Measurements from ENCODE around the gene SEPTIN3.

SEPTIN3 gene

DNA sequence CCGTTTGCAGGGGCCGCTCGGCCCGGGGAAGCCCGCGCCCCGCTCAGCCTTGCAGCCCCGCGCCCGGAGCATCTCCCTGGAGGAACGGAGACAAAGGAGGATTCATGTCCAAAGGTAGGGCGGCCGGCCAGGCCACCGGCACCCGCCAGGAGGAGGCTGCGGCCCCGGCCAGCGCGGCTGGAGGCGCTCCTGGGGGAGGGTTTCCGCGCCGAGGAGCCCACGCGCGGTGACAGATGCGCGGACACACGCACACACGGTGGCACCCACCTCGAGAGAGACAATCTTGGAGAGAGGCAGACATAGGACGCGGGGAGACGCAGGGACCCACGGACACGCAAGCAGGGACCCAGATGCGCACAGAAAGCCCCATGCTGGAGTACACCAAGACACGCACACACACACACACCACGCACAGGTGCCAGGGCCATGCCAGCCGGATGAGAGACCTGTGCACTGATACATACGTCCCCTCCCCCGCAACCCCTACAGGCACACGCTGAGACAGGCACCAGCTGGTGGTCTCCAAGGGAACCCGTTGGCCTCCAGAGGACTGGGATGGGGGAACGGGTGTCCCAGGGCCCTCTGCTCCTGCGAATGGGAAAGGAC is 7.8 kb downstream of the SEPTIN3 start:
- no peak for DNase-seq

DNA sequence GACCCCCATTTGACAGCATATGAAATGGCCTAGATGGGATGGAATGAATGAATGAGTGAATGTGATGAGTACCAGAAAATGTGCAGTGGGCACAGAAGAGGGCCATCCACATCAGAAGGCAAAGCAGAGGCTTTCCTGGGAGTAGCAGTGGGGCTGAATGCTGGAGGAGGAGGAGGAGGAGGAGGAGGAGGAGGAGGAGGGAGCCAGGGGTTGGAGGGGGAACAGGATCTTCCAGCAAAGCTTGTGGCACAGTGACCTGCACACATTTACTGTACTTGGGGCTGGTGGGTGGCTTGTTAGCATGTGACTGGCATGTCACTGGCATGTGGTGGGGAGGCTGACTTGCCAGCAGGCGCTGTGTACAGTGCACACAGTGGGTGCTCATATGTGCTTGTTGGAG is 9.5 kb downstream of the SEPTIN3 start:
- no peak for DNase-seq

DNA sequence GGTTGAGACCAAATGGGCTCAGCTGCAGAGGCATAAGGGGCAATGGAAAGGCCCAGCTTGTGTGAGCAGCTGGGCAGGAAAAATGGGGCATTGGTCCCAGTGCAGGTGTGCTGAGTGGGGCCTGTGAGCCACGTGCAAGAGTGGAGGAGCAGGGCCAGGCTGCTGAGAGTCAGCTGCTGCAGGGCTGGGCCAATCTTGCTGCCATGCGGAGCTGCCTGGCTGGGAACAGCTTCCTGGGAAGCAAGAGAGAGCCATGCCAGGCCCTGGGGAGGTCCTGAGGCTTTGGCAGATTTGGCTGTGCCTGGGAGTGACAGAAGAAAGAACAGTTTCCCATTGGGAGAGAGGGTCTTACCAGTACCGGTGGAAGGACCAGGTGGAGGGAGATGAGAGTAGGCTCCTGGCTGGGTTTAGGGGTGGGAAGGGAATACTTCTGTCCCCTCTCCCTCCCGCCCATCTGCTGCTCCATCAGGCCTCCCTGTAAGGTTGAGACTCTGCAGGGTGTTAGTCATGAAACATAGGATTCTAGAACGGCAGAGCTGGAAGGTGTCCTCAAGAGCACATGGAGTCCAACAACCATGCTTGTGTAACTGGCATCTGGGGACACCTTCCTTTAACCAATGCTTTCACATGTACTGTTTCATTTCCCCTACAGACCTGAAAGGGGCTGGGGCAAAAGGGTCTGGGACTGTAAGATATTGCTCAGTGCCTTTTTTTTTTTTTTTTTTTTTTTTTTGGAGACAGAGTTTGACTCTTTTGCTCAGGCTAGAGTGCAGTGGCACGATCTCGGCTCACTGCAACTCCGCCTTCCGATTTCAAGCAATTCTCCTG is 10.4 kb downstream of the SEPTIN3 start:
- peak; percentile 55 for DNase-seq

DNA sequence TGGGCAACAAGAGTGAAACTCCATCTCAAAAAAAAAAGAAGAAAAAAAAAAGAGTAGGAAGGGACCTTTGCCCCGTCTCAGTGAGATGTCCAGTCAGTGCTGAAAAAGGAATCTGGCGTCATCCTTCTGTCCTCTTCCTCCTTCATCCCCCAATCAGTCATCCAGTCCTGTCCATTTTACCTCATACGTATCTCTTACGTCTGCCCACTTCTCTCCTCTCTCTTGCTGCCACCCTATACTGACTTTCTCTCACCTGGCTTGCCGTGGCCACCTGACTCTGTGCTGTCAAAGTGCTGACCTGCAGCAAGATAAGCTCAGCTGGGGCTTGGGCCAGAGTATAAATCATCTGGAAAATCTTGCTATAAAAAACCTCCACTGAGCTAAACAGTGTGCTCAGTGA is 13.6 kb downstream of the SEPTIN3 start:
- no peak for DNase-seq

DNA sequence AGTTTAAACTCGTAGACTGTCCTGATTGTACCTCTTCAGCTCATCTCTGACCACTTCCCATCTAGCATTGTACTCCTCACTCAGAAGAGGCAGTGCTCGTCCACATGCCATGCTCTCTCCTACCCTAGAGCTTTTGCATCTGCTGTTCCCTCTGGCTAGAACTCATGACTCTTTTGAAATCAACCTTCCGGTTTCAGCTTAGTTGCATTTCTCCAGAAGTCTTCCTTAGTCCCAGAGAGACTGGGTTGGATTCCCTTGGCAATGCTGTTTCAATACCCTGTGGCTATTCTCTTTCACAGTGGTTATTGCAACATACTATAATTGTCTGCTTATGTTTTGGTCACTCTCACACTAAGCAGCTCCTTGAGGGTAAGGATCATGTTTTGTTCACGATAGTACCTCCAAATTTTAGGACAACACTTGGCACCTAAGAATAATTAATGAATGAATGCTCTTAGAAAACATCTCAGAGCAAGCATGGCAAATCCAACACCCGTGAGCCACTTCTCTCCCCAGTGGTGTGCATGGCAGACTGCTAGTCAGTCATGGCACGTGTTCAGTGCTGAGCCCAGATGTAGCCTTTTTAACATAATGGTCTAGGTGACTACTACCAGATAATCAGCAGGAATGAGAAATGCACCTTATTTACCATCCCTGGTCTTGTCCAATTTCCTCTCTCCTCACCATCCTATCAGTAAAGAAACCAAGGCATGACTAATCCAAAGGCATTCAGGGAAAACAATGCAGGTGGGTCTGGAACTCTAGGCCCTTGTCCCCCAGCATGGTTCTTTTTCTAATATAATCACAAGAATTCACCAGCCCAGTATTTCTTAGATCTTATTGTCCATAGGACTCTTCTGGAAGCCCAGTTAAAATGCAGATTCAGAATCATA is 14.5 kb downstream of the SEPTIN3 start:
- no peak for DNase-seq

DNA sequence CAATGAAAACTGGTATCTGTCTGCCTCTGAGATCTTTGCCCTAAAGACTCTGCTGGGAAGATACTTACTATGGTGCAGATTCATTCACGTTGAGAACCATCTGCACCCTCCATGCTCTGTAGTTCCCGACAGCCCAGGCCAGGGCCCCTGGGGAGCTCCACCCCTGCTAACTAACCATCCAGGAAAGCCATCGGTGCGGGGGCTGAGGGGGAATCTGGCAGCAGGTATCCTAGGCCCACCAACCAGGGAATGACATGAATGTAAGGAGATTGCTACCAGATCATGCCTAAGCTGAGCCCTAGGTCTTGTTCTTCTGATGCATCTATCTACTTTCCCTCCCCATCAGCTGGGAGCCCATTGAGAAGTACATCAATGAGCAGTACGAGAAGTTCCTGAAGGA is 18.0 kb downstream of the SEPTIN3 start:
- DNase-seq: no peak

DNA sequence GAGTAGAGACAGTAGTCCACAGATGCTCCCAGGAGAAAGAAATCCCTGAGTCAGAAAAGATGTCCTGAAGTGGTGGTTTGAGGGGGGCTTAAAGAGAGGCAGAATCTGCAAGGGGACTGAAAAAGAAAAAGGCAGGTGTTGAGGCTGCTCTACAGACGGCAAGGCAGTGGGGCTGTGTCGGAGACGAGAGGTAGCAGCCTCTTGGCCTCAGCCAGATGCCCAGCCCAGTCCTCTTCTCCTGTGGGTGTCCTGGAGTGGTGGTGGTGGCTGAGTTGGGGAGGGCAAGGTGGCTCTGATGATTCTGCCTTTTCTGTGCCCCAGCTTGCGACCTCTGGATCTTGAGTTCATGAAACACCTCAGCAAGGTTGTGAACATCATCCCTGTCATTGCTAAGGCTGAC is 20.0 kb downstream of the SEPTIN3 start:
- DNase-seq: no peak

DNA sequence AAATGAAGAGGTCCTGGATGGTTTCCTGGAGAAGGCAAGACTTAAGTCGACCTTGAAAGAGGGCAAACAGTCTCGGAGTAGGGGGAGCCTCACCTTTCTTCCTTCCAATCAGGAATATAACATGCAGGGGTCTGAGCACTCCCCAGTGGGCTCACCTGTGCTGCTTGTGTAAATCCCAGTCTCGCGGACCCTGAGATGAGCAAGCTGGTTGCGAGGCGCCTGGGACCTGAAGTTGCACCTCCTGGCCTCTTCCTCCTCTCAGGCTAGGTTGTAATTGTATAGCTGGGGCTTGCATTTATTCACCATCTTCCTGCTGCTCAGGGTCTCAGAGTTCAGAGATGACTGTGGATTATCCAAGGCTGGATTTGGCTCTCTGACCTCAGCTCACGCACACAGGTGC is 21.9 kb downstream of the SEPTIN3 start:
- DNase-seq: no peak

DNA sequence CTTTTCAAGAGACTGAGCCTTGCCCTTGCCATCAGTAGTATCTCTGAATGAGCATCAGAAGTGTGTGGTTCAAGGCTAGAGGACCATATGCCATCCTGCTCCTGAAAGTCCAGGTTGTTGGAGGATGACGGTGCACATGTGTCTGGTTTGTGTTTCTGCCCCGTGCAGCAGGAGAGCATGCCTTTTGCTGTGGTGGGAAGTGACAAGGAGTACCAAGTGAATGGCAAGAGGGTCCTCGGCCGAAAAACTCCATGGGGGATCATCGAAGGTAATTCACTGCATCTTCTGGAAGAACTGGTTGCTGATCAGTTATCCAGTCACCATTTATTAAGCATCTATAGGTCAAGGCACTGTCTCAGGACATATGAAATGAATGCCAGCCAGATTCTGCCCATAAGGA is 23.3 kb downstream of the SEPTIN3 start:
- no peak for DNase-seq

DNA sequence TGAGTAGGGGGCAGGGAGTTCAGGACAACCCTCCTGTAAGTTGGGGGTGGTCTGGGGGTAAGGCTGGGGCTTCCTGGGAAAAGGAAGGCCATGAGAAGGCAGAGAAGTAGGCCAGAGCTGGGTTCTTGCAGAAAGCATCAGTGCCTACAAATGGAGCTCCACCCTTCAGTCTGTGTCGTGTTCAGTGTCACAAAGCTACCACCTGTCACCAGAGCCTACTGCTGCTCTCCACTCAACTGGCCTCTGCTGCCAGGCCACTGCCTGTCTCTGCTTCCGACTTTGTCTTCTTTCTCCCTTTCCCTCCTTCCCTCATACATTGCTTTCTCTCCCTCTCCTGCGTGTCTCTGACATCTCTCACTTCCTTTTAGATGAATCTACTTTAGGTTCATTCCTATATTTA is 26.0 kb downstream of the SEPTIN3 start:
- no peak for DNase-seq

DNA sequence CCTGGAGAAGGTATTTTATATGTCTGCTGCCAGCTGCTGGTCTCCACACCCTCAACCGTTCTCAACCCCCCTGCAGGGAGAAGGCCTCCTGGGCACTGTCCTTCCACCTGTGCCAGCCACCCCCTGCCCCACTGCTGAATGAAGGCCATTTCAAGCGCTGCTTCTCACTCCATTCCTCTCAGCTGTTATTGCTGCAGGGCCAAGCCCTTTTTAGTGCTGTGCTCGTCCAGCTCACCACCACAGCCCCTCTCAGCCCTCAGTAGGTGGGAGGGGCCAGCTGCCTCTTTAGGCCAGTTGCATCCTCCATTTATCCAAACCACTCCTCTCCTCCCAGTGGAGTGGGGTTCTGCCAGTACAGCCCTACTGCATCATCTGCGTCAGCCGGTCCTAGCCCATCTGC is 27.6 kb downstream of the SEPTIN3 start:
- no peak for DNase-seq

DNA sequence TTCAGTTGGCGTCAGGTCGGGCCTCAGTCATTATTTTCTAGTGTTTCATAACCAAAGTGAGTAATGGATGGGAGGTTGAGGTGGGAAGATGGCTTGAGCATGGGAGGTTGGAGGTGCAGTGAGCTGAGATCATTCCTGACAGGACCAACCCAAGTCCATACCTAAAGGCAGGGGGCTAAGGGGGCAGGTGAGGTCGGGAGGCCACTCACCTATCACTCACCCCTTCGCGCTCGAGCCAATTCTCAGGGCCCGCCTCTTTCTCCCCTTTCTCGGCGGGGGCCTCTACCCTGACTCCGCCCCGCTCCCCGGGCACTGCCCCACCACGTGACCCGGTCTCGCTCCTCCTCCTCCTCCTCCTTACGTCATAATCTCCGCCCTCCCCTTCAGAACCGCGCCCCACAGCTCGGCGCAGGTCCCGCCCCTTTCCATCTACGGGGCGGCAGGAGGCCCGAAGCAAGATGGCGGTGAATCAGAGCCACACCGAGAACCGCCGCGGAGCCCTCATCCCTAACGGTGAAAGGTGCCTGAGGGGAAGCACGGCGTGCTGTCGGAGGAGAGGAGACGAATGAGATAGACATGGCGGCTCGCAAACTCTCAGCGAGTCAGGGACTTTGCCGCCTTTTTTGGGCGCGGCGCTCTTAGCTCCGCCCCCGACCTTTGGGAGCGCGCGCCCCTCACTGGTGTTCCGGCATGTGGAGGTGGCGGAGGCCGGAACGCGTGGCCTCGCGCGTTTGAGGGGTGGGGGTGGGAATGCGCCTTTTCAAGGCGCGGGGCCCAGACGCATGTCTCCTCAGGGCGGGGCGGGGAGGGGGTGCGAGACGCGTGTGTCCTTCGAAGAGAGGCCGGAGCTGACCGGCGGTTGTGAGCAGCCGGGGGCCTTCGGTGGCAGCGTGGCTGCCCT is 29.4 kb downstream of the SEPTIN3 start, which contains the start of gene WBP2NL:
TSS of gene WBP2NL (plus strand) at position 428 of the 901 bp plus-strand sequence. CDS start at position 459, 31 bp downstream.
- DNase-seq: peak; percentile 9

DNA sequence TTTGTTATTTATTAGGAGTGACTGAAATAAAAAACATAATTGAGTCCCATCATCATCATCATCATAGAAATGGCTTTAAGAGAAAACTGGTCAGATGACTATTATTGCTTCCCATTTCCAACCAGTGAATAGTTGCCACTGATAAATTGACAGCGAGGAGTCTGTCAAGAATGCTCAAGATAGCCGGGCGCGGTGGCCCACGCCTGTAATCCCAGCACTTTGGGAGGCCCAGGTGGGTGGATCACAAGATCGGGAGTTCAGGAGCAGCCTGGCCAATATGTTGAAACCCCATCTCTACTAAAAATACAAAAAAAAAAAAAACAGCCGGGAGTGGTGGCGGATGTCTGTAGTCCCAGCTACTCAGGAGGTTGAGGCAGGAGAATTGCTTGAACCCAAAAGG is 31.2 kb downstream of the SEPTIN3 start:
- DNase-seq: no peak

DNA sequence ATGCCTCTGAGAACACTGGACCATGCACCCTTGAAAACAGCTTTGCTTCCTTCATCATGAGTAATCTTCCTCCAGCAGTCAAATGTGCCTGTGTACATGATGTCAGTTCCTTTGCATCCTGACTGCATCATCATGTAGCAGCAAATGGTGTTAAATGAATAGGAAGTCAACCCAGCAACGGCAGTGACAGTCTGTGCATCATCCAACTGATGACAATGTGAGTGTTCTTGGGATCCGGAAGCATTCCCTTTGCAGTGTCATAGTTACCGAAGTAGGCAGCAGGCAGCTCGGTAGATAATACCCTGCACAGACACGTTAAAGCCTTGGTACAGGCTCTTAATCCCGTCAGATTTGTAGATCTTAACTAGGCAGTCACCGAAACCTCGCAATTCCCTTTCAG is 31.9 kb downstream of the SEPTIN3 start:
- DNase-seq: no peak

DNA sequence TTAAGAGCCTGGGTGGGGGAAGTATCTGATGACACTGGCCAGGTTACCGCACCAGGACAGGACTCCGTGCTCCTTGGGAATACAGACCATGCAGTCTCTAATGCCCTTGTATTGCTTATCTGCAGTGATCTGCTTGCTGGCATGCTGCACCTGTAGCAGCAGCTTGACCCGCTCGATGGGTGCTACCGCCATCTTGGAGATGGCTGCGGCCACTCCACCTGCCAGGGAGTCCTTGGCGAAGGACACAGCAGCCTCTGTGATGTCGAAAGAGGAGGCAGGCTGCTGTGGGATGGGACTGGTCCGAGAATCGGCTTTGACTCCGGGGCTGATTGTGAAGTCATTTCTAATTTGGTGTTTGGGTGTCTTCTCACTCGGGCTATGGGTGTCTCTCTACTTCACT is 32.5 kb downstream of the SEPTIN3 start:
- no peak for DNase-seq

DNA sequence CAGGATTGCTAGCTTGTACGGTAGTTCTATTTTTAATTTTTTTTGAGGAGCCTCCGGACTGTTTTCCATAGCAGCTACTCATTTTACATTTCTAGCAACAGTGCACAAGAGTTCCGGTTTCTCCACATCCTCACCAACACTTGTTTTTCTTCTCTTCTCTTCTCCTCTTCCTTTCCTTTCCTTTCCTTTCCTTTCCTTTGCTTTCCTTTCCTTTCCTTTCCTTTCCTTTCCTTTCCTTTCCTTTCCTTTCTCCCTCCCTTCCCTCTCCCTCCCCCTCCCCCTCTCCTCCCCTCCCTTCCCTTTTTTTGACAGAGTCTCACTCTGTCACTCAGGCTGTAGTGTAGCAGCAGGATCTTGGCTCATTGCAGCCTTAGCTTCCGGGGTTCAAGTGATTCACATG is 38.7 kb downstream of the SEPTIN3 start:
- no peak for DNase-seq

DNA sequence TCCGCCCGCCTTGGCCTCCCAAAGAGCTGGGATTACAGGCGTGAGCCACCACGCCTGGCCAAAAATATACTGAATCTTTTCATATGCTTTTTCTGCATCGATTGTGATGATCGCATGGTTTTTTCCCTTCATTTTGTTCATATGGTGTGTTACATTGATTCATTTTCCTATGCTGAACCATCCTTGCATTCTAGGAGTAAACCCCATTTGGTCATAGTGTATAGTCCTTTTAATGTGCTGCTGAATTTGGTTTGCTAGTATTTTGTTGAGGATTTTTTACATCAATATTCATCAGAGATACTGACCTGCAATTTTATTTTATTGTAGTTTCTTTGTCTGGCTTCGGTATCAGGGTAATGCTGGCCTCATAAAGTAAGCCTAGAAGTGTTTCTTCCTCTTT is 41.5 kb downstream of the SEPTIN3 start:
- no peak for DNase-seq

DNA sequence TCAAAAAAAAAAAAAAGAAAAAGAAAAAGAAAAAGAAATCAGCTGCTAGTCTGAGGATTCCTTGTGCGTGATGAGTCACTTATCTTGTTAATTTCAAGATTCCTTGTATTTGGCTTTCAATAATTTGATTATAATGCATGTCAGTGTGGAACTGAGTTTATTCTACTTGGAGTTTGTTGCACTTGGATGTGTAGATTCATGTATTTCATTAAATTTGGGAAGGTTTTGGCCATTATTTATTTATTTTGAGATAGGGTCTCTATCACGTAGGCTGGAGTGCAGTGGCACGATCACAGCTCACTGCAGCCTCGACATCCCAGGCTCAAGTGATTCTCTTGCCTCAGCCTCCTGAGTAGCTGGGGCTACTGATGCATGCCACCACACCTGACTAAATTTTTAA is 44.1 kb downstream of the SEPTIN3 start:
- DNase-seq: no peak

DNA sequence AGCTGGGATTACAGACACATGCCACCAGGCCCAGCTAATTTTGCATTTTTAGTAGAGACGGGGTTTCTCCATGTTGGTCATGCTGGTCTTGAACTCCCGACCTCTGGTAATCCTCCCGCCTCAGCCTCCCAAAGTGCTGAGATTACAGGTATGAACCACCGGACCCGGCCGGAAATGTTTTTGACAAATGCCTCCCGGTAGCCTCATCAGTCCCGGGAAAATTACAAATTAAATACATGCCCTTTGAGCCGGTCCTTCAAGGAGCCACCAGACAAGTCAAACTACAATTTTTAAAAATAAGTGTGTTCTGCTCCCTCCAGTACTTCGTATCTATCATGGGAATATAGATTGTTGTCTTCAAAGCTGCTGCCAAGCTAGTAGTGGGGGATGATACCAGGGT is 46.9 kb downstream of the SEPTIN3 start:
- DNase-seq: no peak

DNA sequence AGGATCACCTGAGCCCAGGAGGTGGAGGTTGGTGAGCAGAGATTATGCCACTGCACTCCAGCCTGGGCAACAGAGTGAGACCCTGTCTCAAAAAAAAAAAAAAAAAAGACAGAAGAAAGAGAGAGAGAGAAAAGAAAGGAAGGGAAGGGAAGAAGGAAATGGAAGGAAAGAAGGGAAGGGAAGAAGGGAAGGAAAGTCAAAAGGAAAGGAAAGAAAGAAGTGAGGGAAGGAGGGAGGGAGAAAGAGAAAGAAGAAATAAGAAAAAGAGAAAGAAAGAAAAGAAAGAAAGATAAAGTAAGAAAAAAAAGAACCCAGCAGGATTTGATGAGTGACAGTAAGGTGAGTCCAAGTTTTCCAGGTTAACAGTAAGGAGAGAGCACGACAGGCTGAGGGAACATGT is 49.0 kb downstream of the SEPTIN3 start:
- no peak for DNase-seq

All from DMS 273 treated with DMSO at 0.1 percent for 48 hours (cell line).